Brain microvascular endothelial cell (primary cell): Measurements from ENCODE around the gene MAMDC4.
A peak's percentile ranks its signal among the peaks of the same experiment; 100 is the strongest.

Source experiments
- DNase-seq: peaks from one replicate; pipeline ENCODE4 v3.0.0-alpha.2; 2020
- H3K27ac ChIP-seq: fragments of 250-450 bp; sonication (Bioruptor Pico); 2 replicates; pipeline ENCODE4 v1.5.1; 2020; ENCODE audit warnings: mild to moderate bottlenecking, moderate library complexity
- H3K27me3 ChIP-seq: fragments of 250-450 bp; sonication (Bioruptor Pico); replicated peaks from 2 replicates; pipeline ENCODE4 v1.5.1; 2020; ENCODE audit warnings: mild to moderate bottlenecking
- H3K36me3 ChIP-seq: fragments of 250-450 bp; sonication (Bioruptor Pico); replicated peaks from 2 replicates; pipeline ENCODE4 v1.5.1; 2020; ENCODE audit warnings: mild to moderate bottlenecking
- H3K4me3 ChIP-seq: 2 replicates; pipeline ENCODE4 v1.5.1; 2011; ENCODE audit warnings: low read depth, mild to moderate bottlenecking, control low read depth, low read length, moderate library complexity
- CTCF ChIP-seq: IDR thresholded peaks from 2 replicates; pipeline ENCODE4 v1.5.1; 2011; ENCODE audit warnings: low read depth, mild to moderate bottlenecking, moderate library complexity, low read length, control low read depth, inconsistent platforms; ENCODE audit errors: missing control alignments
- in situ Hi-C: cut with HindIII; loops from 2 replicates; pipeline ENCODE4 v1.10.0; 2017; ENCODE audit warnings: low sequenced_read_pairs, low pct_ligation_motif_present

The MAMDC4 gene

GRCh38 chr9:136849960-136850865 is 1.9 kb upstream of the MAMDC4 start:
- H3K27ac ChIP-seq: peak overlapping the region; percentile 31
- peaks cover 17% of the 10 kb centered on the region for H3K36me3 ChIP-seq
- in situ Hi-C loops: no loop called here

GRCh38 chr9:136850866-136851775 is 1.0 kb upstream of the MAMDC4 start:
- H3K27me3 ChIP-seq: peaks cover 2% of the 10 kb centered on the region
- DNase-seq: no peak
- no peak overlapping the region for H3K4me3 ChIP-seq
- in situ Hi-C loops: no loop called here
- H3K27ac ChIP-seq: no peak overlapping the region
- no peak for TF ChIP-seq CTCF
- H3K36me3 ChIP-seq: peaks cover 17% of the 10 kb centered on the region

More at GRCh38 chr9:136849960-136850865, 1.9 kb upstream of the MAMDC4 start:
- Histone ChIP-seq H3K4me3 (peak overlapping the region; percentile 79), H3K27me3 (peaks cover 10% of the 10 kb centered on the region)
- DNase-seq: no peak
- TF ChIP-seq CTCF: no peak

- no peak for DNase-seq
- no peak overlapping the region for H3K4me3 ChIP-seq
- no peak overlapping the region for H3K27ac ChIP-seq
- no peaks in the 10 kb centered on the region for H3K27me3 ChIP-seq
- peaks cover 17% of the 10 kb centered on the region for H3K36me3 ChIP-seq
- in situ Hi-C loops: no loop called here
- TF ChIP-seq CTCF: no peak
Measured at GRCh38 chr9:136852664-136853595, 784 bp downstream of the MAMDC4 start.

- Histone ChIP-seq H3K36me3 (peaks cover 17% of the 10 kb centered on the region), H3K27ac (no peak overlapping the region), H3K27me3 (no peaks in the 10 kb centered on the region), H3K4me3 (no peak overlapping the region)
- in situ Hi-C loops: no loop called here
- TF ChIP-seq CTCF: no peak
- DNase-seq: no peak
Measured at GRCh38 chr9:136853596-136854112, 1.5 kb downstream of the MAMDC4 start.

GRCh38 chr9:136854113-136854841 is 2.1 kb downstream of the MAMDC4 start:
- H3K27ac ChIP-seq: no peak overlapping the region
- no peak overlapping the region for H3K4me3 ChIP-seq
- no peak for DNase-seq
- H3K36me3 ChIP-seq: peaks cover 17% of the 10 kb centered on the region
- no peak for TF ChIP-seq CTCF
- in situ Hi-C loops: no loop called here
- H3K27me3 ChIP-seq: no peaks in the 10 kb centered on the region
